HG03439 (cell line): ENCODE measurements around the gene UBR2.
"Not testable (repeated sequence)": the region's sequence is repeated elsewhere in the genome, so short reads cannot be mapped to it uniquely, and the experiment has no call there.

Source experiments
- ATAC-seq: cut with Tn5 transposase; IDR thresholded peaks from one replicate; pipeline ENCODE4 v1.9.1; 2021; ENCODE audit warnings: mild to moderate bottlenecking, moderate library complexity; ENCODE audit not compliant: unreplicated experiment

UBR2 gene

GRCh38 chr6:42690872-42691271, 127.0 kb downstream of the UBR2 start:
- no peak for ATAC-seq

GRCh38 chr6:42692137-42692911, 128.5 kb downstream of the UBR2 start:
- ATAC-seq, result no peak

GRCh38 chr6:42693725-42694323, 130.0 kb downstream of the UBR2 start:
- no peak for ATAC-seq

- ATAC-seq, result no peak
Measured at GRCh38 chr6:42694586-42694985, 130.8 kb downstream of the UBR2 start.

GRCh38 chr6:42696526-42697267, 132.9 kb downstream of the UBR2 start:
- ATAC-seq, result no peak

- no peak for ATAC-seq
Measured at GRCh38 chr6:42697268-42697655, 133.4 kb downstream of the UBR2 start.

- ATAC-seq, result no peak
Measured at GRCh38 chr6:42698217-42698616, 134.4 kb downstream of the UBR2 start.

- no peak for ATAC-seq
Measured at GRCh38 chr6:42702200-42702599, 138.4 kb downstream of the UBR2 start.

- not testable (repeated sequence) for ATAC-seq
Measured at GRCh38 chr6:42702786-42703185, 139.0 kb downstream of the UBR2 start.

GRCh38 chr6:42704251-42704936, 140.6 kb downstream of the UBR2 start:
- no peak for ATAC-seq

GRCh38 chr6:42704937-42705374, 141.1 kb downstream of the UBR2 start:
- no peak for ATAC-seq

GRCh38 chr6:42707595-42707994, 143.8 kb downstream of the UBR2 start:
- no peak for ATAC-seq

GRCh38 chr6:42708096-42708495, 144.3 kb downstream of the UBR2 start:
- ATAC-seq, result no peak

- ATAC-seq, result no peak
Measured at GRCh38 chr6:42709871-42710270, 146.0 kb downstream of the UBR2 start.

GRCh38 chr6:42710316-42710715, 146.5 kb downstream of the UBR2 start:
- ATAC-seq, result no peak

- ATAC-seq, result no peak
Measured at GRCh38 chr6:42711930-42712329, 148.1 kb downstream of the UBR2 start.

- ATAC-seq, result no peak
Measured at GRCh38 chr6:42714098-42714761, 150.4 kb downstream of the UBR2 start.

- no peak for ATAC-seq
Measured at GRCh38 chr6:42715871-42716270, 152.0 kb downstream of the UBR2 start.

GRCh38 chr6:42720739-42721138, 156.9 kb downstream of the UBR2 start:
- no peak for ATAC-seq

GRCh38 chr6:42722497-42722896, 158.7 kb downstream of the UBR2 start, which contains the start of gene PRPH2:
TSS of gene PRPH2 (minus strand) at chr6:42722597. CDS start at chr6:42722334, 263 bp downstream.
- ATAC-seq, result no peak

GRCh38 chr6:42724825-42725224, 161.0 kb downstream of the UBR2 start:
- no peak for ATAC-seq
